Left lung (tissue), 10 donors: ENCODE measurements around the gene CMTM7. TPM values are rescaled to one million over a fixed set of nuclear protein-coding genes. Genes with fewer than 3 reads are reported as not detected.
A peak's percentile ranks its signal among the peaks of the same experiment; 100 is the strongest.

ENCODE experiments used
- ATAC-seq: fragments of 200-7000 bp; cut with Tn5 transposase; one replicate; pipeline ENCODE4 v1.9.1; 2020; ENCODE audit warnings: moderate library complexity
- DNase-seq, 4 donors: peaks; one replicate each; pipeline ENCODE4 v3.0.0-alpha.2; 2013 to 2020
- H3K27ac ChIP-seq, 2 donors: fragments of 200-600 bp; sonication (generic) in 1 of 2; one replicate each; pipeline versions ENCODE4 v1.5.0 to v1.8.0; 2020 to 2021
- H3K27me3 ChIP-seq, 2 donors: fragments of 200-600 bp; sonication (generic) in 1 of 2; one replicate each; pipeline versions ENCODE4 v1.5.0 to v1.8.0; 2020 to 2021
- H3K36me3 ChIP-seq, 2 donors: fragments of 200-600 bp; sonication (generic) in 1 of 2; one replicate each; pipeline versions ENCODE4 v1.5.0 to v1.8.0; 2020 to 2021
- H3K4me1 ChIP-seq, 2 donors: fragments of 200-600 bp; one replicate each; pipeline ENCODE4 v1.8.0; 2021
- H3K4me3 ChIP-seq, 2 donors: fragments of 200-600 bp; sonication (generic) in 1 of 2; one replicate each; pipeline versions ENCODE4 v1.5.0 to v1.8.0; 2020 to 2021; ENCODE audit warnings: mild to moderate bottlenecking in 1 of 2
- H3K9me3 ChIP-seq, 2 donors: fragments of 200-600 bp; sonication (generic) in 1 of 2; one replicate each; pipeline versions ENCODE4 v1.5.0 to v1.8.0; 2020 to 2021
- intact Hi-C, 2 donors: fragments of 100-400 bp; cut with DNase I; formaldehyde crosslinking; loops; one replicate each; pipeline versions ENCODE4 v1.11.2 to v1.14.2; 2022
- polyA plus RNA-seq, 6 donors: library from polyadenylated mRNA; unstranded; fragments of 120-200 nt; gene quantifications; one replicate each; pipeline ENCODE4 v1.2.1, GENCODE V29; 2013; ENCODE audit not compliant: insufficient read length in 6 of 6
- total RNA-seq, 2 donors: library from RNA; stranded (reverse); fragmentation: NEBNext Ultra II Directional; extraction: Animal tissue kit (Norgen Biotek cat#: 25700); gene quantifications; one replicate each; pipeline ENCODE4 v1.2.1, GENCODE V29; 2021
- TF ChIP-seq, protein P1 (sequence below), 2 donors: fragments of 200-600 bp; sonication (generic) in 1 of 2; IDR thresholded peaks; one replicate each; pipeline versions ENCODE4 v1.5.0 to v1.8.0; 2021; ENCODE audit warnings: antibody characterized with exemption in 2 of 2
- donor health status: DM: no; HTN: yes; CAD: no.
- donor health status: DM: no; HTN: no; CAD: no.

CMTM7 gene
- total and polyA plus RNA-seq, 8 donors = 46.7 to 80.5 (median 68.4) TPM

DNA sequence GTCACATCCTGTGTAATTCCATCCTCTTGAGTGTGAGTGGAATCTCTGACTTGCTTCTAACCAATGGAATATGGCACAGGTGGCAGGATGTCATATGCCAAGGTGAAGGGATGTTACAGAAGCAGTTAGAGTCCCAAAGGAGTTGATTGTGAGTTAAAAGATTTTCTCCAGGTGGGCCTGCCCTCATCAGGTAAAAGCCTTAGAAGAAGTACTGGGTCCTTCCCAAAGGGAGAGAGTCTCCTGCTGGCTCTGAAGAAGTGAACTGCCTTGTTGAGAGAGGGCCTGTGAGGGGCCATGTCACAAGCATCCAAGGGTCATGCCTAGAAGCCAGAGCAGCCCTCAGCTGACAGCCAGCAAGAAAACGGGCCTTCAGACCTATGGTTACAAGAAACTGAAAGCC lies 13.1 kb downstream of the CMTM7 start:
- TF ChIP-seq, protein P1, sequence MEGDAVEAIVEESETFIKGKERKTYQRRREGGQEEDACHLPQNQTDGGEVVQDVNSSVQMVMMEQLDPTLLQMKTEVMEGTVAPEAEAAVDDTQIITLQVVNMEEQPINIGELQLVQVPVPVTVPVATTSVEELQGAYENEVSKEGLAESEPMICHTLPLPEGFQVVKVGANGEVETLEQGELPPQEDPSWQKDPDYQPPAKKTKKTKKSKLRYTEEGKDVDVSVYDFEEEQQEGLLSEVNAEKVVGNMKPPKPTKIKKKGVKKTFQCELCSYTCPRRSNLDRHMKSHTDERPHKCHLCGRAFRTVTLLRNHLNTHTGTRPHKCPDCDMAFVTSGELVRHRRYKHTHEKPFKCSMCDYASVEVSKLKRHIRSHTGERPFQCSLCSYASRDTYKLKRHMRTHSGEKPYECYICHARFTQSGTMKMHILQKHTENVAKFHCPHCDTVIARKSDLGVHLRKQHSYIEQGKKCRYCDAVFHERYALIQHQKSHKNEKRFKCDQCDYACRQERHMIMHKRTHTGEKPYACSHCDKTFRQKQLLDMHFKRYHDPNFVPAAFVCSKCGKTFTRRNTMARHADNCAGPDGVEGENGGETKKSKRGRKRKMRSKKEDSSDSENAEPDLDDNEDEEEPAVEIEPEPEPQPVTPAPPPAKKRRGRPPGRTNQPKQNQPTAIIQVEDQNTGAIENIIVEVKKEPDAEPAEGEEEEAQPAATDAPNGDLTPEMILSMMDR (IDR thresholded peaks at IDR 0.05) = no peak
- Histone ChIP-seq H3K27ac (peak overlapping the region in 1 of 2 donors; percentile 86), H3K36me3 (no peaks in the 10 kb centered on the region), H3K9me3 (no peaks in the 10 kb centered on the region), H3K27me3 (no peaks in the 10 kb centered on the region), H3K4me3 (no peak overlapping the region), H3K4me1 (peaks cover 32 to 98% of the 10 kb centered on the region in 2 donors)
- no peak for DNase-seq
- no peak for ATAC-seq
- intact Hi-C loops = no loop called here

DNA sequence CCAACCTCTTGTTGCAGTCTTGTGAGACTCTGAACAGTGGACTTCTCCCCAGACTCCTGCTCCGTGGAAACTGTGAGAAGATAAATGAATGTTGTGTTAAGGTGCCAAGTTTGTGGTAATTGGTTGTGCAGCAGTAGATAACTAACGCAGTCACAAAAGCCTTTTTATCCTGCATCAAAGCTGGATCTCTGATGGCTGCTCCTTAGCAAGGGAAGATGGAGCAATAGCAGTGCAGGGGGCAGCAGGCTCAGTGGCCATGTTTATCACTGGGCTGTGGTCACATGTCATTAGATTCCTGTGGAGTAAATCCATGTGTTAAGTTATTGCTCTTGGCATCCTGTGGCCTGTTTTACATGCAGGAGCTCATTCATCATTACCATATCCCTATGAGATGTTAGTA lies 13.5 kb downstream of the CMTM7 start:
- peak overlapping the region in 1 of 2 donors; percentile 86 for H3K27ac ChIP-seq
- H3K27me3 ChIP-seq = no peaks in the 10 kb centered on the region
- no peak overlapping the region for H3K4me3 ChIP-seq
- ATAC-seq (no peak), DNase-seq (no peak)
- intact Hi-C loops = no loop called here
- H3K36me3 ChIP-seq = no peaks in the 10 kb centered on the region
- peaks cover 34 to 98% of the 10 kb centered on the region in 2 donors for H3K4me1 ChIP-seq
- no peaks in the 10 kb centered on the region for H3K9me3 ChIP-seq
- TF ChIP-seq, protein P1 (IDR thresholded peaks at IDR 0.05) = no peak

DNA sequence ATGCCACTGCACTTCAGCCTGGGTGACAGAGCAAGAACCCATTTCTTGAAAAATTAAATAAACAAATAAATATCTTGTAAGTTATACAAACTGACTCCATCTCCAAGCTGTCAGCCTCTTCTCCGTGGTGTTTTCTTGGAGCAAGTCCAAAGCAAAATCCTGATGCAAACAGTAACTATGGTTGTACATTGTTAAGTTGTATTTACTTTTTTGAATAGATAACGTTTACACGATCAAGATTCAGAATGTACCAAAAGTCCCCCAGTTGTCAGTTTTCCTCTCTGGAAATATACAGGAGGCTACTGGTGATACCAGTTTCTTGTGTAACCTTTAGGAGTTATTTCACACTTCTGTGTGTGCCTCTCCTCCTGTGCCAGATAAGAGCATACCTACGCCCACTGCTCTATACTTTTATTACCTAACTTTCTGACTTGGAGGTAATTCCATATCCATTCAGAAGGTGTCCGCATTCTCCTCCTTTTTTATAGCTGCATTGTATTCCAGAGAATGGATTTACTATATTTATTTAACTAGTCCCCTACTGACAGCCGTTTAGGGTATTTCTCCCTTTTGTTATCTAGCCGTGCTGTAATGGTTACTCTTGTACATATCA lies 14.2 kb downstream of the CMTM7 start:
- Histone ChIP-seq H3K9me3 (no peaks in the 10 kb centered on the region), H3K27me3 (no peaks in the 10 kb centered on the region), H3K27ac (peak overlapping the region; percentile 68 to 86), H3K36me3 (no peaks in the 10 kb centered on the region), H3K4me1 (peaks cover 40 to 98% of the 10 kb centered on the region in 2 donors), H3K4me3 (no peak overlapping the region)
- TF ChIP-seq, protein P1 (IDR thresholded peaks at IDR 0.05) = no peak
- DNase-seq (no peak), ATAC-seq (no peak)
- intact Hi-C loops = no loop called here

DNA sequence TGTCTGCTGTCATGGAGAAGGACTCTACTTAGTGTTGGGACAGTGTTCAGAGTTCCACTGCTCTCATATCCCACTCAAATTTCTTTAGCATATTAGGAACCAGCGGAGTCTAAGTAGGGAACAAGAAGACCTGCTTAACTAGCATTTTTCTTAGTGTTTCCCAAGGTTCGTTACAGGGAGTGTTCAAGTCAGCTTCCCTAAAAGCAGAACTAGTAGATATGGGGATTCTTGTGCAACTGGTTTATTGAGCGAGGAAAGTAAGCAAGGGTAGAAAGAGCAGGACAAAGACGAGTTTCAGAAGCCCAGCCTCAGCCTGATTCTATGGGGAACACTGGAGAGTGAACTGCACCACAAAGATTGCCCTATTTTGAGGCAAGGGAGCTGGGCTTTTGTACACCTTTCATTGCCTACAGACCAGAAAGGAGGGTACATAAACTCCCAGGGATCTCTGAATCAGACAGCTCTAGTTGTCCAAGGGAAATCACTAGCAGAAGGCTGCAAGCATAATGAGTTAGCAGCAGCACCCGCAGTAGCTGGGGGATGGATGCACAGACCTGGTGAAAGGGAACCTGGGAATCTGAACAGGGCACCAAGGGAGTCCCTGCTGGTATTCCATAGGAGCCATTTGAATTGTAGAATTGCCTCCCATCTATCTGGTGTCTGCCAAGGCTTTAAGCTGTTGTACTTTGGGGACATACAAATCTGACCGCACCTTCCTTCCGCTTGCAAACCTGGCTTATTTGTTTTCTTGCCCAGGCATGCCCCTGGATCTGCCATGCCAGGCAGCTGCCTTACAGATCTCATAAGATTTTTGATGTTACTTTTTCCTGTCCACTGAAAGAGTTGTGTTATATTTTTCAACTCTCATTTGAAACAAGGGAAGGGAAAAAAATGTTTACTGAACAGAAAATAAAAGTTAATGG lies 15.1 kb downstream of the CMTM7 start:
- no peaks in the 10 kb centered on the region for H3K27me3 ChIP-seq
- H3K27ac ChIP-seq = peak overlapping the region; percentile 68 to 86
- TF ChIP-seq, protein P1 (IDR thresholded peaks at IDR 0.05) = no peak
- peaks cover 33 to 93% of the 10 kb centered on the region in 2 donors for H3K4me1 ChIP-seq
- H3K9me3 ChIP-seq = no peaks in the 10 kb centered on the region
- DNase-seq = no peak
- no peak overlapping the region for H3K4me3 ChIP-seq
- peak; percentile 8 for ATAC-seq
- no peaks in the 10 kb centered on the region for H3K36me3 ChIP-seq
- intact Hi-C loops = no loop called here
